GM19324 (cell line): ENCODE results near the gene THSD7B.
"Not testable (repeated sequence)": the region's sequence is repeated elsewhere in the genome, so short reads cannot be mapped to it uniquely, and the experiment has no call there.

Source experiments
- ATAC-seq: cut with Tn5 transposase; IDR thresholded peaks from one replicate; pipeline ENCODE4 v1.9.1; 2021; ENCODE audit warnings: mild to moderate bottlenecking, moderate library complexity; ENCODE audit not compliant: unreplicated experiment, low FRiP score

THSD7B gene, protein sequence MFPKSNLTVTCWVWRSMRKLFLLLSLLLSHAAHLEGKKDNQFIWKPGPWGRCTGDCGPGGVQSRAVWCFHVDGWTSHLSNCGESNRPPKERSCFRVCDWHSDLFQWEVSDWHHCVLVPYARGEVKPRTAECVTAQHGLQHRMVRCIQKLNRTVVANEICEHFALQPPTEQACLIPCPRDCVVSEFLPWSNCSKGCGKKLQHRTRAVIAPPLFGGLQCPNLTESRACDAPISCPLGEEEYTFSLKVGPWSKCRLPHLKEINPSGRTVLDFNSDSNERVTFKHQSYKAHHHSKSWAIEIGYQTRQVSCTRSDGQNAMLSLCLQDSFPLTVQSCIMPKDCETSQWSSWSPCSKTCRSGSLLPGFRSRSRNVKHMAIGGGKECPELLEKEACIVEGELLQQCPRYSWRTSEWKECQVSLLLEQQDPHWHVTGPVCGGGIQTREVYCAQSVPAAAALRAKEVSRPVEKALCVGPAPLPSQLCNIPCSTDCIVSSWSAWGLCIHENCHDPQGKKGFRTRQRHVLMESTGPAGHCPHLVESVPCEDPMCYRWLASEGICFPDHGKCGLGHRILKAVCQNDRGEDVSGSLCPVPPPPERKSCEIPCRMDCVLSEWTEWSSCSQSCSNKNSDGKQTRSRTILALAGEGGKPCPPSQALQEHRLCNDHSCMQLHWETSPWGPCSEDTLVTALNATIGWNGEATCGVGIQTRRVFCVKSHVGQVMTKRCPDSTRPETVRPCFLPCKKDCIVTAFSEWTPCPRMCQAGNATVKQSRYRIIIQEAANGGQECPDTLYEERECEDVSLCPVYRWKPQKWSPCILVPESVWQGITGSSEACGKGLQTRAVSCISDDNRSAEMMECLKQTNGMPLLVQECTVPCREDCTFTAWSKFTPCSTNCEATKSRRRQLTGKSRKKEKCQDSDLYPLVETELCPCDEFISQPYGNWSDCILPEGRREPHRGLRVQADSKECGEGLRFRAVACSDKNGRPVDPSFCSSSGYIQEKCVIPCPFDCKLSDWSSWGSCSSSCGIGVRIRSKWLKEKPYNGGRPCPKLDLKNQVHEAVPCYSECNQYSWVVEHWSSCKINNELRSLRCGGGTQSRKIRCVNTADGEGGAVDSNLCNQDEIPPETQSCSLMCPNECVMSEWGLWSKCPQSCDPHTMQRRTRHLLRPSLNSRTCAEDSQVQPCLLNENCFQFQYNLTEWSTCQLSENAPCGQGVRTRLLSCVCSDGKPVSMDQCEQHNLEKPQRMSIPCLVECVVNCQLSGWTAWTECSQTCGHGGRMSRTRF (N-terminal part only)

DNA sequence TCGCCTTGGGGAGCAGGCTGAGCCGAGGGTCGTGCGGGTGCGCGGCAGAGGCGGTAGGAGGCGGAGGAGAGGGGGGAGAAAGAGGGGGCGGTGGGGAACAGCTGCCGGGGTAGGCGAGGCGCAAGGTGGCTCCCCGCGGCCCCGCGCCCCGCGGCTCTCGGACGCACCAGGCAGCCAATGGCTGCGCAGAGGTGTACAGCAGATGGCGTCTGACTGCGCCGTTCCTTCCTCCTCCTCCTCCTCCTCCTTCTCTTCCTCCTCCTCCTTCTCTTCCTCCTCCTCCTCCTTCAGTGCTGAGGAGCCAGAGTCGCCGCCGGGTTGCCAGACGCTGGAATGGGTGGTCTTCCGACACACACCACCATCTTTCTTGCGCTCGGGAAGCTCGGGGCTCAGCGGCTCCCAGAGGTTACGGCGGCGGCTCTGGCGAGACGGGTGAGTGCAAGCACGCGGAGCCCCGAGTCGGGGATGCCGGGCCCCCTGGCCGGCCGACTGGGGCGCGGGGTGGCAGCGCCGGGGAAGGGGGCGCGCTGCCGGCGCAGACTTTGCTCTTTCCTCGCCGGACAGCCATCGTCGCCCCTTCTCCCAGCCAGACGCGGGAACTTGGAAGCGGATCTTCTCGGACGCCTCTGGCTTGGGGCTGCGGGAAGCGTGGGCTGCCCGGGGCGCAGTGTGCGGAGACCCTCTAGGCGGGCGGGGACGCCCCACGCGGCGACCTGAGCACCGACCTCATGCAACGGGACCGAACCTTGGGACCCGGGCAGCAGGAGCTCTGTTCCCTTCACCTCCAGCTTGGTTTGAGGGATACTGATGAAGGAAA lies at the start of gene THSD7B:
THSD7B (plus strand) TSS at position 290 of the 817 bp plus-strand sequence. CDS start 116,634 bp downstream, outside the sequence.
- no peak for ATAC-seq

GRCh38 chr2:136718273-136718672 lies 47.1 kb upstream of the THSD7B start:
- no peak for ATAC-seq

- ATAC-seq = no peak
Measured at GRCh38 chr2:136727973-136728699, 37.2 kb upstream of the THSD7B start.

- ATAC-seq = no peak
Measured at GRCh38 chr2:136736236-136736635, 29.1 kb upstream of the THSD7B start.

GRCh38 chr2:136738044-136738443 lies 27.3 kb upstream of the THSD7B start:
- no peak for ATAC-seq

DNA sequence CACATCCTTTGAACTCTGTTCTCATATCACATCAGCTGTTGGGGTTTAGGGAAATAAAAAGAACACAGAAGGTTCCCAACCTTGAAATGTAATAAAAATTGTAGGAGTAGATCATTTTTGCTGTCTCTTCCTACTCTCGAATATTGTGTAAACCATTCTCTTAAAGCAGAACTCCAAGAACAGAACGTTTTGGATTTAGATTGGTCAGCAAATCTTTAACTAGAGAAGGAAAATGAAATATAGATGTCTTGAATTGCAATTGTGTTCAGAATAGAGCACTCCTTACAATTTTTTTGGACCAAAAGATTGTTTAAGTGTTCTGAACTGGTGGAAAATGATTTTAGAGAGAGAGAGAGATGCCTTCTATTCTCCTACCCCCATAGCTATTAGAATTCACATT lies 23.9 kb upstream of the THSD7B start:
- no peak for ATAC-seq

- no peak for ATAC-seq
Measured at GRCh38 chr2:136750065-136750464, 15.3 kb upstream of the THSD7B start.

DNA sequence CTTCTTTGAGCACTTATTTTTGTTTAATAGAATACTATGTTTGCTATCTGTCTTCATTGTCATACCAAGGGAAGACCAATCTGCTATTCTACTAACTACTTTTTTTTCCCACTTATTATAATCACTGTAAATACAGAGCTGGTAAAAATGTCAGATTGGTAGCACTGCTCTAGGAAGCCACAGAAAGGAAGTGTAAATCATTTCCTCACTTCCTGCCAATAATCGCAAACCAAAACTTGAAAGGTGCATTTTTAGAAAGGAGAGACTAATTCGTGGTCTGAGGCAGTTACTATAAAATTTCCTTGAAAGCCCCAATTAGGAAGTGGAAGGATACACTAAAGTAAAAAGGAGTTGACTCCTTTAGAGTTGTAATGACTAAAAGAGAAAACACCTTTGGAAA lies 13.9 kb upstream of the THSD7B start:
- no peak for ATAC-seq

GRCh38 chr2:136758504-136758903 lies 6.8 kb upstream of the THSD7B start:
- not testable (repeated sequence) for ATAC-seq

- no peak for ATAC-seq
Measured at GRCh38 chr2:136764452-136765255, 691 bp upstream of the THSD7B start.

- ATAC-seq = no peak
Measured at GRCh38 chr2:136766073-136766404, 694 bp downstream of the THSD7B start.

DNA sequence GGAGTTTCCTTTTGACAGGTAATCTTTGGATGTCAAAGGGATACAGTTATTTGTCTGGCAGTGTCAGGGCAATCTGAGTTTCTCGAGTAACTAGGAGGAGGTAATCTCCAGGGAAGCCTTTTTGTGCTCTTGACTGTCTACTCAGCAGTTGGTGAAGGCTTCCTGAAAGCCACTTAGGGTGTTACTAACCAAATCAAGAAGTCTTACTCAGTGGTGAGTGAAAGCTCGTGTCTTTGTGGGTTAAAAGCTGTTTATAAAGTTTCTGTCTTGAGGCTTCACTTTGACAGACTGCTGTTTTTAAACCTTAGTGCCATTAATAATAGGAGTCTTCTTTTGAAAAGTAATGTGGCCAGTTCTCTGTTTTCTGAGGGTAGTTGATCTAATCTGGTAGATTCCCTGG lies 1.7 kb downstream of the THSD7B start:
- no peak for ATAC-seq

- no peak for ATAC-seq
Measured at GRCh38 chr2:136769871-136770270, 4.5 kb downstream of the THSD7B start.

DNA sequence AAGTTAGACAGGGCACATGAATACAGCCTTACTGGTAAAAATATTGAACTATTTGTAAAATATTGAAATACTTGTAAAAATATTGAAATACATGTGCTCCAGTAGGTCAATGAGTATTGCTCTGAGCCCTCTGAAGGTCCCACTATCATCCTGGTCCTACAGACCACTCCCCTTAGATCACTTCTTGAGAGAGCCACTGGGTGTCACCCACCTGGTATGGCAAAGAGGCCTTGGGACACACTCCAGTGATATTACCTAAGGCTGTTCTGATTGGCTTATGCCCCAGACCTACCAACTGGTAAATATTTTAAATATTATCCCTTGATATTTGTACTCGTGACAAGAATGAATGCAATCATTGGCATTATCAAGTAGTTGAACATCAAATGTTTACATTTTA lies 5.0 kb downstream of the THSD7B start:
- ATAC-seq = no peak

DNA sequence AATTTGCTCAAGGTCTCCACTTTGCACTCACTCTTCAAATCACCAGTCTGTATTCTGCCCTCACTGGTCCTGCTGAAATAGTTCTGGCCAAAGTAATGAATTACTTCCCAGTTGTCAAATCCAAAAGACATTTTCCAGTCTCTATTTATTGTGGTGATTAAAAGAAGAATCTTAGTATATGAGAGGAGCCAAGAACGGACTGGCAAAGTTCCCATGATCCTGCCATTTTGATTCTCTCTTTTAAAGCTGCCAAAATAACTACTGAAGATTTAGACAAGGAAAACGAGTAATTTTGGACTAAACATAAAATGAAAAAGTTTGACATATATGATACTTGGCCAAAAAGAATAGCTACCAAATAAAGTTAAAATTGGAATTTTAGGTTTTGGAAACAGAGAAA lies 12.0 kb downstream of the THSD7B start:
- no peak for ATAC-seq

DNA sequence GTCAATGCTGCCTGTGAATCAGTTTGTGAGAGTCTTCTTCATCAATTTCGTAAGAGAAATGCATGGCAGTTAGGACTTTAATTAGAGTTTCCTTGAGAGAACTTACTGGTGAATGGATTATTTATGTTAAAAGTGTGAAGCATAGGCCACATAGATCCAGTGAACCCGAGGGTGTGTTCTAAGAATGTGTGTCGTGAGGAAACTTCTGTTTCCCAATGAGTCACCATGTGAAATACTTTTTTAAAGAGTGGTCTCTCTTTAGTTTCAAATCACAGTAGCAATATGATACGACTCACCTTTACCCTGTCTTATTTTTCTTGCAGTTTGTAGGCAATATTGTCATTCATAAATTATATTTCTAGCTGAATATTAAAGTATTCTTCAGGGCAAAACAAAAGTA lies 18.5 kb downstream of the THSD7B start:
- ATAC-seq = no peak

GRCh38 chr2:136785215-136785614 lies 19.9 kb downstream of the THSD7B start:
- no peak for ATAC-seq

DNA sequence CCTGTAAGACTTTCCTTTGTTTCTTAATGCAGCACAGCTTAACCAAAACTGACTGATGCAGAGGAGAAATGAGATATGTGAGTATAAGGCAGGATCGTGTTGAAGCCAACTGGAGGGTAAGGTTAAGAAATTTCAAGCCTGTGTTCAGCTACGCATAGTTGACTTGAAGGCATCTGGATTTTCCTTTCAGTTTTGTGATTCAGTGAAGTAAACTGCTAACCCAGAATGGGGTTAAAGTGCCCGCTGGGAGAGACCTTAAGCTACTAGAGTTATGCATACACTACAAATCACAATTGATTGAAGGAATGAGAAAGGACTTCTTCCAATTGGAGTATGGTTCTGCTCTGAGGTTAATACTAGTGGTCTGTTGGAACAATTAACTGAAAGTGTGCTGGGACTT lies 22.6 kb downstream of the THSD7B start:
- ATAC-seq = no peak

- no peak for ATAC-seq
Measured at GRCh38 chr2:136796339-136796738, 31.0 kb downstream of the THSD7B start.
